HG03575 (cell line): ENCODE results near the gene CLRN3.
A peak's percentile ranks its signal among the peaks of the same experiment; 100 is the strongest.

Source experiments
- ATAC-seq: cut with Tn5 transposase; IDR thresholded peaks from one replicate; pipeline ENCODE4 v1.9.1; 2021; ENCODE audit not compliant: unreplicated experiment, insufficient number of reproducible peaks, low FRiP score; ENCODE audit errors: extremely low read depth

The CLRN3 gene

DNA sequence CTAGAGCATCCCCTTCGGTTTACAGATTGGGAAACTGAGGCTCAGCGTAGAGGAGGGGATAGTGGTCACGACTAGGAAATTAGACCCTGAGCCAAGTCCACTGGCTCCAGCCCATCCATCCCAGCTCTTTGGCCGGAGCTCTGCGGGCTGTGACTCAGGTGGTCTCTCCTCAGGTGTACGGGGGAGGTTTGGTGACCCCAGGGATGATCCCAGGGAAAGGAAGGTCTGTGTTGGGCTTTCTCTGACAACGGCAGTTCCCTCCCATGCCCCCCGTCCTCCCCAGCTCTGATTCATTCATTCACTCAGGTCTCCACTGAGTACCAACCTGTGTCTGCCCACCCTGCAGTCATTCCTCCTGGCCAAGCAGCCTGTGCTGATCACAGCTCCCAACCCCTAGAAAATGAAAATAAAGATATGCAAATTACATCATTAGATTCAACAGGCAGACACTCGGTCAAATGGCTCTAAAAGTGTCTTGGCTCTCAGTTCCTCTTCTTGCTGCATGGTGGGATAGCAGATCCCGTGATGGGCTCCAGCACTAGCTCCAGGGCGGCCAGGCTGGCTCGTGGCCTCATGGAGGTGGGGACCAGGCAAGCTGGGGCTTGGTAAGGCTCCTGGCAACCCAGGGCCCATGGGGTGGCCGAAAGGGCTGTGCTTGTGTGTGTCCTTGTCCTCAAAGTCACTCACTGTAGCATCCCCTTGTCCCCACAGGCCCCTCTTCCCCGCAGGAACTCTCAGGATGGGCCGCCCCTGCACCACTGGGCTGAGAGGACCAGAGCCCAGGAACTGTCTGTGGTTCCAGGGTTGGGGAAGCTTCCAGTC, 37.8 kb downstream of the CLRN3 start:
- peak; percentile 62 for ATAC-seq

DNA sequence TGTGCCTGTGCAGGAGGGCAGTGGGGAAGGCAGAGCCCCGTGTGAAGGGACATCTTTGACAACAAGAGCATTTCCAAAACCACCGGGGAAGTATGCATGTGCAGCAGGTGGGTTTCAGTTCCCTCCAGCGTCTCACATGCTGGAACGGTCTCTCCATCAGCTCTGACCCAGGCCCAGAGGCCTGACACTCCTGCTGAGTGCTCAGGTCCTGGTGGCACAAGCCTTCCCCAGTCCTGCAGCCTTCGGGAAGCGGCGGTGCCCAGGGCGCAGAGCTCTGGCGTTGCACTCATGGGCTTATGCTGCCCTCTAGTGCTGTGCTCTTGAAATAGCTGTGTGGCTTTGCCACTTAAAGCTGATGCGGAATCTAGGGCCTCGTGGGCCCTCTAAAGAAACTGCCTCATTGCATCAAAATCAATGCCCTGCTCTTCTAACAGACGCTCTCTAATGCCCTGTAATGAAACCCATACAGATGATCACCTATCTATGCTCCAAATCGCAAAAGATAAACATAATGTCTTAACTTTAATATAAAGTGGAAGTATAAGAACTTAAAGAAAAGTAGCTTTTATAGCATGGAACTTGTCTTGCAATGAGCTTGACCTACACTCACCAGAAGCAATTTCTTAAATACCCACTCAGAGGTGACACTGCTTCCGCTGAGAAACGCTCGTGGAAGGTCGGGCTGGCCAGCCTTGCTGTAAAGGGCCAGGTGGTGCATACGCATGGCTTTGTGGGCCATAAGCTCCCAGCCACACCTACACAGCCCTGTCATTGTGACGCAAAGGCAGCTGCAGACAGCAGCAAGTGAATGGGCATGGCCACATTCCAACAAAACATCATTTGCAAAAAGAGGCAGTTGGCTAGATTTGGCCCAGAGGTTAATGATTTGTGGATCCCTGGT, 38.6 kb downstream of the CLRN3 start:
- no peak for ATAC-seq

DNA sequence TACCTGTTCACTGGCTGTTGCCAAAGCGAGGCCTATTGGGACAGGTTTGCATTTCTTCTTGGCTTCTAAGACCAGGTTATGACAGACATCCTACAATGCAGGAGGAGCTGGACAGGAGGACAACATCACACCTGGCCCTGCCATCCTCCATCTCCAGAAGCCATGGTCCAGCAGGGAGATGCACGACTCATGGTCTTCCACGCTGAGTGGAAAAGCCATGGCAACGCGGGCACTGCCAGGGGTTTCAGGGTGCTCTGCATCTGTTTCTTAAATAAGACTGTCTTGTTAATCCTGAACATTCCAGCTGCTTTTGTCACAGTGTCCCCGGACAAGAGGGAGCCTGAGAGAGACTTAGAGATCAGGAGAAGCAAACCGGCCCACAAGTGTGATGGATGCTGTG, 40.3 kb downstream of the CLRN3 start:
- no peak for ATAC-seq

DNA sequence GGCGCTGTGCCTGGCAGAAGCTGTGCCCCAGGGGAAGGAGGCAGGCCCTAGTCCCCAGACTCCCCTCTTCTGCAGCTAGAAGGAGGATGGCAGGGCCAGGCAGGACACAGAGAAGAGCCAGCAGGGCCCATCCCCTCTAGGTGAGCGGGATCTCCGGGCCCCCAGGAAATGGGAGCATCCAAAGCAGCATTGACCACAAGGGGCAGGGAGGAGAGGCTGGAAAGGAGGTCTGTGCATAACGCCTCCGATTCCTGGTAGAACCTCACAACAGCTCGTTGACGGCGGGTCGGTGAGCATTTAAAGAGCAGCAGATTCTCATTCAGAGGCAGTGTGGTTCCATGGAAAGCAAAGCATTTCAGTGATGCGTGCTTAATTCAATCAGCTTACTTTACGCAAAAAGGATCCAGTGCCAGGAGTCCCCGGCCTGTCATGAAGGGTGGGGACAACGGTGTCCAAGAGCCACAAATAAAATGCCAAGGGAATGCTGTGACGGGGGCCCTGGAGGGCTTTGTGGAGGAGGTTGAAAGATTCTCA, 41.0 kb downstream of the CLRN3 start:
- ATAC-seq = no peak

DNA sequence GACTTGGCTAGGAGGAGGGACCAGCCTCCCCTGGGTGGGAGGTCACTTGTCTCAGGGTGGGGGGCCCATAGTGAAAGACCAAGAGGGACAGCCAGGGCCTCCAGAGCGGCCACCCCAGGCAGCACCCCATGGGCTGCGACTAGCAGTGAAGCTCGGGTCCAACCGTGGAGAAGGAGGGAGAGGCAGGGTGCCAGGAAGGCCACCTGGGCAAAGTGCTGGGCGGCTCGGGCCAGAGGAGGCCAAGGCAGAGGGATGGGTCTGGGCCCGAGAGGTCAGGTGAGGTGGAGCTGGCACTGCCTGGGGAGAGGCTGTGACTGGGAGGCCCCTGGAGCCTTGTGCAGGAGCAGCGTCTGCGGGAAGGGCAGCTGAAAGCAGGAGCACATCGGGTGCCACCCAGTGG, 41.8 kb downstream of the CLRN3 start:
- ATAC-seq = no peak

DNA sequence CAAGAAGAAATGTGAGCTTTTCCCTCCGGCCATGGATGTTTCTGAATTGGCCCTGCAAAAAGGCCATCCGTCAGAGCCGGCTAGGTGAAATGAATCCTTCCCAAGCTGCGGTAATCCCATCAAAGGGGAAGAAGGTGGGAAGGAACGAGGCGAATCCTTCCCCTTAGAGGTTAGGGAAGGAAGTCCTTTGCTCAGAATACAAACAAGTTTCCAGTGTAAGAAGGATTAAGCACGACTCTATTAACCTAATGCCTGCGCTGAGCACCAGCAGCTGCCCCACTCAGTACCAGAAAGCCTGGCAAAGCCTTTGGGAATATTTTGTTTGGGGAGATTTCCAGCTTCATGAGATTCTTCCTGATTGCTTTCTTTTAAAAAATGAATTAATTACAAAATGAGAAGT, 42.8 kb downstream of the CLRN3 start:
- ATAC-seq = no peak

DNA sequence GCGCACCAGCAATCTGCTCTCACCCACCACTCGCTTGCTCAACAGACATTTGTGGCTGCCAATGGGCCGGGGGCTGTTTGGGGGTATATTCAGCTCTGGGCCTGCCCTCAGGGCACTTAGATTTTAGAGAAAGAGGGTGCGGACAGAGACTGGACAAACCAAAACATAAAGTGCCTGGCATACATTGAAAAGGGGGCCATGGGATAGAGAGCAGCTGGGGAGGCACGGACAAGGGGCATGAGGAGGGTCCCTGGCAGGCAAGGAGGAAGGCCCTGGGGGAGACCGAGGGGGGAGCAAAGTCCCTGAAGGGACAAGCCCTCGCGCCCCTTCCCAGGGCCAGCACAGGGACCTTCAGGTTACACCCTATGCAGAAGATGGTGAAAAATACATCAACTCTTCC, 43.5 kb downstream of the CLRN3 start:
- no peak for ATAC-seq

DNA sequence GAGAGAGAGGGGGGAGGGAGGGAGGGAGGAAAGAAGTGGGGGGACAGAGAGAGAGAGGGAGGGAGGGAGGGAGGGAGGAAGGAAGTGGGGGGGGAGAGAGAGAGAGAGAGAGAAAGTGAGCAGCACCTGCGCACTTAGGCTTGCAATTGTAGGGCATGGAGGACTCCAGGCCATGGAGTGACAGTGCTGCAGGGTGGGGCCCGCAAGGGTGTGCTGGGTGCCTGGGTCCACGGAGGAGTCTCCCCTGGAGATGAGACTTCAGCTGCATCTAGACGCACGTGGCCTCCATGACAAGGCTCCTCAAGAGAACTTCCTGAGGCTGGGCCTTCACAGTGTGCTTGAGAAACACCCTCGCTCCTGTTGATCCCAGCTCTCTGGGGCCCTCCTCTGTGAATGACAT, 44.5 kb downstream of the CLRN3 start:
- no peak for ATAC-seq

DNA sequence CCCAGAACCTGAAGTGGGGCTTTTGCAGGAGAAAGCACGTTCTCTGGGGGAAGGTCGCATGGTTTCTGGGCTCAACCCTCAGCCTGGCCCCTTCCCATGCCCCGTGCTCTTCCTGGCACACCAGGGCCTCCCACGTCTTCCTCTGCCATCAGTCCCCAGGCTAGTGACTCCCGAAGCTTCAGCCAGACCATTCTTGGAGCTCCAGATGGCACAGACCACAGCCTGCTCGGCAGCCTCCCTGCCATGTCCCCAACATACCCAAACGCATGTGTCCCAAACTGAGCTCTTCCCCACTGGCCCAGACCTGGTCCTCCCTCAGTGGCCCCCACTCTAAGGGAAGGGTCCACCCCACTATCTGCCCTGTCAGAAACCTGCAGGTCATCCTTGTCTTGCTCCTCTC, 47.0 kb downstream of the CLRN3 start:
- ATAC-seq = no peak

DNA sequence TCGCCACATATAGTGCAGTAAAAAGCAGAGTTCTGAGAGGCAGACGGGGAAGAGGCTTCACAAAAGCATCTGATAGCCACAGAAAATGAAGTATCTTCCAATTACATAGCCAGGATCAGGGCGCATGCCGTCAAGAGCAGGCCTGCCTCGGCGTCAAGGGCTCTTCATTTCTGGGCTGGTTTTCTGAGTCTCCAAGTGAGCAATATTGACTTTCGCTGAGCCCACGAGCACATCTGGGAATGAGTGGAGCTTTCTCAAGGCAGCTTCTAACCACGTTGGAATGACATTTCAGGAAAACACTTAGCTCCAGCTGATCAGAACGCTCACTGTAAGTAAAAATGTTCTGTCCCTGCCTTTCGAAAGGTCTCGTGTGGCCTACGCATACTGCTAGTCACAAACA, 51.9 kb downstream of the CLRN3 start:
- ATAC-seq = no peak

DNA sequence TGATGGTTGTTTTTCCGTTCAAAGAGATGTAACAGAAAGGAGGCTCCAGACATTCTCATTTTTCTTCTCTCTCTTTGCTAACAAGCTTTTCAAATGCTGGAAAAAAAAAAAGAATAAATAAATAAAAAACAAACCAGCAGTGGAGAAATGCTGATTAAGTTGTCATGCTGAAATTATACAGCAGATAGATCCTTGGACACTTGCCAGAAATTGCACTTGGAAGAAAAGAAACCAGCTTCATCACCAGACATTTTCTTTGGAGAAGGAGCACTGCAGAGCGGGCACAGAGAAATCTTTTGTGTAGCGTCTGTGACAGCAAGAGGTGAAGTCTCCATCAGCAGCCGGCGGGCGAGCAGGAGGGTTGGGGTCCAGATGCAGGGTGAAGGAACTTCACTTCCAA, 55.8 kb downstream of the CLRN3 start:
- no peak for ATAC-seq

DNA sequence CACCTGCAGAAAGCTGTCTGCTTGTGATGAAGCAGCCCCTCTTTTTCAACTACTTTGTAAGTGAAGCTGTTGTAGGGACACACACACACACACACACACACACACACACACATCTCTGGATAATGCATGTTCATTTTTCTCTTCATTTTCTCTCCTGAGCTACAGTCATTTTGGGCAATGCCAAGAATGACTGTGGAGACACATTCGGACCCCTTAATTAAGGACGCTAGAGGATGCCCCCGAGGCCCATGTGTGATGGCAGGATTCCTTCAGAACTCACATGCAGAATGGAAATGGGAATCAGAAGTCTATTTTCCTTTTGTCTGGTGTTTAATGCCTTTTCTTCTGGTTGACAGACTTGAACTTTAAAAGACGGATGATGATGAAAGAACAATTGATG, 56.6 kb downstream of the CLRN3 start:
- ATAC-seq = no peak

DNA sequence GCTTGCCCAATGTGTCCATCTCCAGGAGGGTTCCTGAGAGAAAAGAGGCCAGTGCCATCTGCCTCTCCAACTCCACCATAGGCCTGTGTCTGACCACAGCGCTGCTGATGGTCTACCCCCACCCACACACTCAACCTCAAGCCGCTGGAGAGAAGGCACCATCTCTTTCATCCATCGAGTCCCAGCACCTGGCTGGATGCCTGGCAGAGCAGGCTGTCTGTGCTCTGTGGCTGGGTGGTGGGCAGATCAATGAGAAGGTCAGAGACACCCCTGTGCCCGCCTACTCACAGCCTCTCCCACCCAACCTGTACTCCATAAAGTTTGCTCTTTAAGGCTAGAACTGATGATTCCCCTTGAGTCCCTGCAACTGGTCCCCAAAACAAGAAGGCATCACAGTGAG, 58.0 kb downstream of the CLRN3 start:
- no peak for ATAC-seq

DNA sequence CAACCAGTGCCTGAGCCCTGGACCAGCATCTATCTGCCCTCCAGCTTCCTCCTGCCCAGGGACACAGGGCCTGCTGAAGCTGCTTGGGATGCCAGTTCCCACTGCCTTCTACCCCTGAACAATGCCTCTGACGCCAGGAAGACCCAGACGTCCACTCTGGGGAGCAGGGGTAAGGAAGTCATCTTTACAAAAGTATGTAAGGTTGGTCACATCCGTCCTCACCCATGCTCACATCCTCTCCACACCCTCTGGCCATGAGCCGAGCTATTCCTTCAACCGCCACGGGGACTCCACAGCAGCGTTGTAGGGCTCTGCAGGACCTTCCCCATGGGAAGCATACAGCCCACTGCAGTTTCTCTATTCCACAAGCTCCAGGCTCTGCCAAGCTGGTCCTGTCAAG, 58.5 kb downstream of the CLRN3 start:
- no peak for ATAC-seq

DNA sequence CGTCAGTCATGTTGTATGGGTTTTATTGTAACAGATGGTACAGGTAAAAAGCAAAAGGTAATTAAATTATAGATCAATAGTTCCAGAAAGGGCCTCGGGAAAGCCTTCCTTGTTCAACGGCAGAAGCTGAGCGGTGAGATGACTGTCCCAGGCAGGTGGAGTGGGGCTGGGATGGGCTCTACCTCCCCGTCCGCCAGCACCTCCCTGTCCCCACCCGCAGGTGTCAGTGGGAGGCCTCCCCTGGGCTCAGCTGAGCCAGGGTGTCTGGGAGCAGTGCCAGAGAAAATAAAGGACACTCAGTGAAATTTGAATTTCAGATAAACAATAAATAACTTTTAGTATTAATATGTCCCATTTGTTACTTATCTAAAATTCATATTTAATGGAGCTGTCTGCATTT, 58.9 kb downstream of the CLRN3 start:
- no peak for ATAC-seq

DNA sequence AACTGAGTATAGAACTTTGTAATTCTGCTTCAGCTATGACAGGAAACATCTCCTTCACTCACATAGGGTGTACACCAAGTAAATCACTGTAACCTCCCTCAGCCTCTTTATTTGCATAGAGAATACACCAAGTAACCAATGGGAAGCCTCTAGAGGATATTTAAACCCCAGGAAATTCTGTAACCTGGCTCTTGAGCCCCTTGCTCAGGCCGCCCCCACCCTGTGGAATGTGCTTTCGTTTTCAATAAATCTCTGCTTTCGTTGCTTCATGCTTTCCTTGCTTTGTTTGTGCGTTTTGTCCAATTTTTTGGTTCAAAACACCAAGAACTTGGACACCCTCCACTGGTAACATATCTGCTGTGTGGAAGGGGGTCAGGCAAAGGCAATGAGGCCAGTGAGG, 60.2 kb downstream of the CLRN3 start:
- no peak for ATAC-seq

DNA sequence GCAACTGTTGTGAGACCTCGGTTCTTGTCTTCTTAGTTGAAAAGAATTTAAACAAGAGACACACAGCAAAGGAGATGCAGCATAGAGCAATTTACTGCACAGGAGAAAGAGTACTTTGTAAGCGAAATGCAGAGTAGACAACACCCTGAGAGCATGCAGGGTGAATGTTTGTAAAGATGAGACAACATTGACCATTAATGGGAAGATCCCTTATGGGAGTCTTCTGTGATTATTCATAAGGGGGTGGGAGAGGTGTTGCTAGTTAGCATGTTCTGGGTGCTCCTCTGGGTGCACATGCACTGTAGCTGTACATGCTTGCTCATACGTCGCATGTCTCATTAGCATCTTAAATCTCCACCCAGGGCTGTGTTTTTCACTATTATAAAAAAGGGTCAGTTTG, 62.3 kb downstream of the CLRN3 start:
- no peak for ATAC-seq
